MM.1S (cell line): ENCODE measurements around the gene DYRK3.
"Not testable (repeated sequence)": the region's sequence is repeated elsewhere in the genome, so short reads cannot be mapped to it uniquely, and the experiment has no call there.

Experiments used
- DNase-seq: peaks from one replicate; pipeline ENCODE4 v3.0.0-alpha.2; 2015
- H2AFZ ChIP-seq: fragments of 300-600 bp; sonication (generic); 2 replicates; pipeline ENCODE4 v1.6.0; 2016; ENCODE audit warnings: antibody characterized with exemption, low read length
- H3F3A ChIP-seq: fragments of 300-600 bp; sonication (generic); 2 replicates; pipeline ENCODE4 v1.6.1; 2016; ENCODE audit warnings: mild to moderate bottlenecking, antibody characterized with exemption, low read length, moderate library complexity, mixed read lengths; ENCODE audit not compliant: insufficient read depth
- H3K27ac ChIP-seq: fragments of 300-600 bp; sonication (generic); 2 replicates; pipeline ENCODE4 v1.5.1; 2016; ENCODE audit warnings: mild to moderate bottlenecking, low read length
- H3K27me3 ChIP-seq: fragments of 300-600 bp; sonication (generic); replicated peaks from 2 replicates; pipeline ENCODE4 v1.6.0; 2016; ENCODE audit warnings: low read length; ENCODE audit not compliant: insufficient read depth
- H3K36me3 ChIP-seq: fragments of 300-600 bp; sonication (generic); replicated peaks from 2 replicates; pipeline ENCODE4 v1.6.1; 2016; ENCODE audit warnings: mild to moderate bottlenecking, low read length, mixed read lengths; ENCODE audit not compliant: insufficient read depth
- H3K4me1 ChIP-seq: fragments of 300-600 bp; sonication (generic); 2 replicates; pipeline ENCODE4 v1.6.1; 2016; ENCODE audit warnings: low read length, mixed read lengths
- H3K4me2 ChIP-seq: fragments of 300-600 bp; sonication (generic); 2 replicates; pipeline ENCODE4 v1.6.0; 2016; ENCODE audit warnings: low read depth, low read length
- H3K4me3 ChIP-seq: fragments of 300-600 bp; sonication (generic); 2 replicates; pipeline ENCODE4 v1.5.1; 2016; ENCODE audit warnings: low read length, mixed read lengths
- H3K79me2 ChIP-seq: fragments of 300-600 bp; sonication (generic); 2 replicates; pipeline ENCODE4 v1.6.1; 2016; ENCODE audit warnings: mixed run types, low read length, mixed read lengths
- H3K9ac ChIP-seq: fragments of 300-600 bp; sonication (generic); 2 replicates; pipeline ENCODE4 v1.6.1; 2016; ENCODE audit warnings: low read length, mixed read lengths
- H3K9me2 ChIP-seq: fragments of 300-600 bp; sonication (generic); replicated peaks from 2 replicates; pipeline ENCODE4 v1.6.1; 2016; ENCODE audit warnings: mild to moderate bottlenecking, low read length, mixed read lengths; ENCODE audit not compliant: insufficient read depth
- H3K9me3 ChIP-seq: fragments of 300-600 bp; sonication (generic); replicated peaks from 2 replicates; pipeline ENCODE4 v1.6.1; 2016; ENCODE audit warnings: mild to moderate bottlenecking, low read length, mixed read lengths; ENCODE audit not compliant: insufficient read depth
- H4K20me1 ChIP-seq: fragments of 300-600 bp; sonication (generic); 2 replicates; pipeline ENCODE4 v1.6.1; 2016; ENCODE audit warnings: mild to moderate bottlenecking, low read length, moderate library complexity, mixed read lengths; ENCODE audit not compliant: insufficient read depth
- CTCF ChIP-seq: fragments of 300-600 bp; sonication (generic); IDR thresholded peaks from 2 replicates; pipeline ENCODE4 v1.5.1; 2016; ENCODE audit warnings: antibody characterized with exemption, low read length, mixed read lengths
- EZH2 ChIP-seq: fragments of 300-600 bp; sonication (generic); optimal IDR thresholded peaks from 2 replicates; pipeline ENCODE3; 2017; ENCODE audit warnings: low read depth, mild to moderate bottlenecking, antibody characterized with exemption, low read length, mixed read lengths
- EZH2phosphoT487 ChIP-seq: fragments of 300-600 bp; sonication (generic); IDR thresholded peaks from 2 replicates; pipeline ENCODE4 v1.6.1; 2018; ENCODE audit warnings: antibody characterized with exemption, low read length

DYRK3 gene

GRCh38 chr1:206637605-206638004 is 2.3 kb downstream of the DYRK3 start:
- no peak overlapping the region for H2AFZ ChIP-seq
- H3K4me3 ChIP-seq, result no peak overlapping the region
- H3K9me3 ChIP-seq, result no peaks in the 10 kb centered on the region
- H3K4me1 ChIP-seq, result peaks cover 11% of the 10 kb centered on the region
- H3K27ac ChIP-seq, result no peak overlapping the region
- peaks cover 14% of the 10 kb centered on the region; the same call in 1 of the 2 replicates for H3F3A ChIP-seq
- H3K27me3 ChIP-seq, result peaks cover 5% of the 10 kb centered on the region; the same call in 1 of the 2 replicates
- H3K79me2 ChIP-seq, result no peaks in the 10 kb centered on the region
- H4K20me1 ChIP-seq, result no peaks in the 10 kb centered on the region
- no peak overlapping the region for H3K4me2 ChIP-seq
- TF ChIP-seq EZH2 (no peak), CTCF (no peak), EZH2phosphoT487 (no peak)
- no peaks in the 10 kb centered on the region for H3K36me3 ChIP-seq
- H3K9ac ChIP-seq, result no peak overlapping the region
- H3K9me2 ChIP-seq, result no peaks in the 10 kb centered on the region
- DNase-seq, result no peak

- H3K27me3 ChIP-seq, H3K36me3 ChIP-seq, H3K27ac ChIP-seq, H3K9ac ChIP-seq, H3K79me2 ChIP-seq, H3K4me3 ChIP-seq, H3F3A ChIP-seq, H3K4me1 ChIP-seq, H3K9me2 ChIP-seq, H3K9me3 ChIP-seq, DNase-seq, H3K4me2 ChIP-seq, H2AFZ ChIP-seq, H4K20me1 ChIP-seq: not testable (repeated sequence)
Observed at GRCh38 chr1:206642074-206642473, 6.7 kb downstream of the DYRK3 start.

GRCh38 chr1:206643118-206643698 is 7.9 kb downstream of the DYRK3 start:
- no peaks in the 10 kb centered on the region for H3F3A ChIP-seq
- H3K4me2 ChIP-seq, result no peak overlapping the region
- no peak overlapping the region for H3K27ac ChIP-seq
- H3K9ac ChIP-seq, result no peak overlapping the region
- H4K20me1 ChIP-seq, result no peaks in the 10 kb centered on the region
- no peak overlapping the region for H3K4me3 ChIP-seq
- no peak overlapping the region for H2AFZ ChIP-seq
- TF ChIP-seq EZH2, result no peak
- TF ChIP-seq CTCF, result no peak
- TF ChIP-seq EZH2phosphoT487, result no peak
- 0 out of 2 replicates have a peak, but pooled peaks cover 6% of the 10 kb centered on the region for H3K4me1 ChIP-seq
- H3K27me3 ChIP-seq, result no peaks in the 10 kb centered on the region
- no peak for DNase-seq
- no peaks in the 10 kb centered on the region for H3K36me3 ChIP-seq
- no peaks in the 10 kb centered on the region for H3K9me2 ChIP-seq
- no peaks in the 10 kb centered on the region for H3K79me2 ChIP-seq
- no peaks in the 10 kb centered on the region for H3K9me3 ChIP-seq

GRCh38 chr1:206646504-206646903 is 11.2 kb downstream of the DYRK3 start:
- H3K27ac ChIP-seq, result no peak overlapping the region
- H2AFZ ChIP-seq, result no peak overlapping the region
- TF ChIP-seq CTCF (no peak), EZH2phosphoT487 (no peak), EZH2 (no peak)
- DNase-seq, result no peak
- H3K79me2 ChIP-seq, result no peaks in the 10 kb centered on the region
- 0 out of 2 replicates have a peak, but pooled peaks cover 6% of the 10 kb centered on the region for H3K4me1 ChIP-seq
- H3K9me3 ChIP-seq, result no peaks in the 10 kb centered on the region
- H3K4me2 ChIP-seq, result no peak overlapping the region
- no peaks in the 10 kb centered on the region for H3F3A ChIP-seq
- H3K36me3 ChIP-seq, result no peaks in the 10 kb centered on the region
- no peak overlapping the region for H3K9ac ChIP-seq
- no peaks in the 10 kb centered on the region for H3K27me3 ChIP-seq
- H3K4me3 ChIP-seq, result no peak overlapping the region
- H3K9me2 ChIP-seq, result no peaks in the 10 kb centered on the region
- no peaks in the 10 kb centered on the region for H4K20me1 ChIP-seq
